Lower lobe of right lung (tissue), 2 donors: ENCODE data around the gene DCHS2. TPM values are rescaled to one million over a fixed set of nuclear protein-coding genes. Genes with fewer than 3 reads are reported as not detected.

Experiments
- ATAC-seq, 2 donors: fragments of 200-7000 bp; cut with Tn5 transposase; one replicate each; pipeline ENCODE4 v1.9.1; 2020 to 2022; ENCODE audit warnings: mild to moderate bottlenecking in 2 of 2, moderate library complexity in 2 of 2
- DNase-seq: peaks from one replicate; pipeline ENCODE4 v3.0.0-alpha.2; 2020
- H3K27ac ChIP-seq: fragments of 200-600 bp; one replicate; pipeline ENCODE4 v1.8.0; 2022
- H3K27me3 ChIP-seq: fragments of 200-600 bp; one replicate; pipeline ENCODE4 v1.8.0; 2022; ENCODE audit warnings: low read depth
- H3K36me3 ChIP-seq: fragments of 200-600 bp; one replicate; pipeline ENCODE4 v1.8.0; 2022; ENCODE audit warnings: mild to moderate bottlenecking
- H3K4me1 ChIP-seq: fragments of 200-600 bp; one replicate; pipeline ENCODE4 v1.8.0; 2022
- H3K4me3 ChIP-seq: fragments of 200-600 bp; one replicate; pipeline ENCODE4 v1.8.0; 2022; ENCODE audit warnings: mild to moderate bottlenecking
- H3K9me3 ChIP-seq: fragments of 200-600 bp; one replicate; pipeline ENCODE4 v1.8.0; 2022
- intact Hi-C: fragments of 100-400 bp; cut with DNase I; formaldehyde crosslinking; loops from one replicate; pipeline ENCODE4 v1.11.0; 2022
- total RNA-seq: library from RNA; stranded (reverse); fragmentation: NEBNext Ultra II Directional; extraction: Animal tissue kit (Norgen Biotek cat#: 25700); gene quantifications from one replicate; pipeline ENCODE4 v1.2.1, GENCODE V29; 2021
- TF ChIP-seq, protein P1 (sequence below): fragments of 200-600 bp; IDR thresholded peaks from one replicate; pipeline ENCODE4 v1.8.0; 2022; ENCODE audit warnings: antibody characterized with exemption, mild to moderate bottlenecking
- donor health status: DM: no; HTN: yes; CAD: no; lungs with severe emphysema.

The DCHS2 gene
- total RNA-seq, 1 donor from 2014 or later, result 0.53 TPM

DNA sequence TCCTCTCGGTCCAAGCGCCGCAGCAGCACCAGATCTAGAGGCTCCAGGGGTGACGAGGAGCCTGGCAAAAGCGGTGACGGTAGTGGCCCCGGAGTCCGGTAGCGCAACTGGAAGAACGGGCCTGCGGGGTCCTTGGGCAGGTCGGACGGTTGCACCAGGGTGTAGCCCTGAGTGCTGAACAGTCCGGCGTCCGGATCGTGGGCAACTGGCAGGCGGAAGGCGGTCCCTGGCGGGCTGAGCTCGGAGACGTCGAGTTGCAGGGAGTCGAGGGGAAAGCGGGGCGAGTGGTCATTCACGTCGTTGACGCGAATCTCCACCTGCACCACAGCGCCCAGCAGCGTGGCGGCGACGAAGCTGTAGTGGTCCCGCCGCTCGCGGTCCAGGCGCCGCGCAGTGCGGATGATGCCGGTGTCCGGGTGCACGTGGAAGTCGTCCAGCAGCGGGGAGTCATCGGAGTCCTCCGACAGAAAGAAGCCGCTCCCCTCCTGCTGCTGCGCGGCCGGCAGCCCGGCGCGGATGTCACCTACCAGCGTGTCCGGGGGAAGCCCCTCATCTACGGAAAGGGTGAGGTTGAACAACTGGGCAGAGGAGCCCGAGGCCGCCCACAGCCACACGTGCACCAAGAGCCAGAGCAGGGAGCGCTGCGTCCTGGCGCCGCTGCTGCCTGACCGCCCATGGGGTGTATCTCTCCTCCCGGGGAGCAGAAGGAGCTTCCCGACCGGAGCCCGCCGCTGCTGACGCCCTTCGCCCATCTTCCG lies 837 bp downstream of the DCHS2 start:
- H3K4me3 ChIP-seq, result peak overlapping the region; percentile 39
- no peaks in the 10 kb centered on the region for H3K36me3 ChIP-seq
- TF ChIP-seq, protein P1, sequence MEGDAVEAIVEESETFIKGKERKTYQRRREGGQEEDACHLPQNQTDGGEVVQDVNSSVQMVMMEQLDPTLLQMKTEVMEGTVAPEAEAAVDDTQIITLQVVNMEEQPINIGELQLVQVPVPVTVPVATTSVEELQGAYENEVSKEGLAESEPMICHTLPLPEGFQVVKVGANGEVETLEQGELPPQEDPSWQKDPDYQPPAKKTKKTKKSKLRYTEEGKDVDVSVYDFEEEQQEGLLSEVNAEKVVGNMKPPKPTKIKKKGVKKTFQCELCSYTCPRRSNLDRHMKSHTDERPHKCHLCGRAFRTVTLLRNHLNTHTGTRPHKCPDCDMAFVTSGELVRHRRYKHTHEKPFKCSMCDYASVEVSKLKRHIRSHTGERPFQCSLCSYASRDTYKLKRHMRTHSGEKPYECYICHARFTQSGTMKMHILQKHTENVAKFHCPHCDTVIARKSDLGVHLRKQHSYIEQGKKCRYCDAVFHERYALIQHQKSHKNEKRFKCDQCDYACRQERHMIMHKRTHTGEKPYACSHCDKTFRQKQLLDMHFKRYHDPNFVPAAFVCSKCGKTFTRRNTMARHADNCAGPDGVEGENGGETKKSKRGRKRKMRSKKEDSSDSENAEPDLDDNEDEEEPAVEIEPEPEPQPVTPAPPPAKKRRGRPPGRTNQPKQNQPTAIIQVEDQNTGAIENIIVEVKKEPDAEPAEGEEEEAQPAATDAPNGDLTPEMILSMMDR, result no peak
- H3K27me3 ChIP-seq, result peaks cover 64% of the 10 kb centered on the region
- ATAC-seq, result peak; percentile 33 to 34
- H3K27ac ChIP-seq, result no peak overlapping the region
- H3K4me1 ChIP-seq, result peaks cover 24% of the 10 kb centered on the region
- no peak for DNase-seq
- intact Hi-C loops, result no loop called here
- no peaks in the 10 kb centered on the region for H3K9me3 ChIP-seq

DNA sequence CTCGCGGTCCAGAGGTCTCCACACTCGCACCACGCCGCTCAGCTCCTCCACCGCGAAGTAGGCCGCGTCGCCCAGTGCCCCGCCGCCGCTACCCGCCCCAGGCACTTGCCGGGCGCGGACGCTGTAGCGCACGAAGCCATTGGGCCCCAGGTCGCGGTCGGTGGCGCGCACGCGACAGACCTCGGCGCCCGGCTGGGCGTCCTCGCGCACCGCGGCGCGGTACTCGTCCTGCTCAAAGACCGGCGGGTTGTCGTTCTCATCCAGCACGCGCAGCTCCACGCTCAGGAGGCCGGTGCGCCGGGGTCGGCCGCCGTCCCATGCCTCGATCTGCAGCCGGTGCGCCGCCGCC lies 1.4 kb downstream of the DCHS2 start:
- Histone ChIP-seq H3K36me3 (no peaks in the 10 kb centered on the region), H3K4me3 (no peak overlapping the region), H3K9me3 (no peaks in the 10 kb centered on the region), H3K4me1 (peaks cover 24% of the 10 kb centered on the region), H3K27me3 (peaks cover 64% of the 10 kb centered on the region), H3K27ac (no peak overlapping the region)
- DNase-seq, result no peak
- intact Hi-C loops, result no loop called here
- TF ChIP-seq, protein P1, result no peak
- peak in 1 of 2 donors; percentile 13 for ATAC-seq

DNA sequence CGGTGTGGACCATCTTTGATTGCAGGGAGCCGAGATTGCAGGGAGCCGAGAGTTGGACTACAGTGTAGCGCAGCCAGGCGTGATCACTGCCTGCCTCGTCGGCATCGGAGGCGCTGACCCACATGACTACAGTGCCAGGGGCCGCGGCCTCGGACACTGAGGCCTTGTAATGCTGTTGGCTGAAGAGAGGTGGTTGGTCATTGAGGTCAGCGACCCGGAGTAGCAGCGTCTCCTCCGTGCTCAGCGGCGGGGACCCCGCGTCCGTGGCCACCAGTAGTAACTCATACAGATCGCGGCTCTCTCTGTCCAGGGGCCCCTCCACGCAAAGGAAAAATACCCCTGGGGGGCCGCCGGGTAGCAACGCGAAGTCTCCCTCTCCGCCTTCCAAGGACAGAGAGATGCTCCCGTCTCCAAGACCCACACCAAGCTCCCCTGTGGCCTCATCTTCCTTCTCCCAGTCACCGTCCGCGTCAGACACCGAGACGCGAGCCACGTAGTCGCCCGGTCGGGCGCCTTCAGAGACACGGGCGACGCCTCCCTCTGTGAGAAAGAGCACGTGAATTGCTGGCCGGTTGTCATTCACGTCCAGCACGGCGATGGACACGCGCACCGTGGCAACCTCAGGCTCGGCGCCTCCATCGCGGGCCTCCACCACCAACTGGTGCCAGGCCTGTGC lies 1.9 kb downstream of the DCHS2 start:
- no peak for ATAC-seq
- TF ChIP-seq, protein P1, result no peak
- intact Hi-C loops, result no loop called here
- H3K4me1 ChIP-seq, result peaks cover 24% of the 10 kb centered on the region
- H3K4me3 ChIP-seq, result no peak overlapping the region
- DNase-seq, result no peak
- no peaks in the 10 kb centered on the region for H3K9me3 ChIP-seq
- no peak overlapping the region for H3K27ac ChIP-seq
- no peaks in the 10 kb centered on the region for H3K36me3 ChIP-seq
- peaks cover 64% of the 10 kb centered on the region for H3K27me3 ChIP-seq

DNA sequence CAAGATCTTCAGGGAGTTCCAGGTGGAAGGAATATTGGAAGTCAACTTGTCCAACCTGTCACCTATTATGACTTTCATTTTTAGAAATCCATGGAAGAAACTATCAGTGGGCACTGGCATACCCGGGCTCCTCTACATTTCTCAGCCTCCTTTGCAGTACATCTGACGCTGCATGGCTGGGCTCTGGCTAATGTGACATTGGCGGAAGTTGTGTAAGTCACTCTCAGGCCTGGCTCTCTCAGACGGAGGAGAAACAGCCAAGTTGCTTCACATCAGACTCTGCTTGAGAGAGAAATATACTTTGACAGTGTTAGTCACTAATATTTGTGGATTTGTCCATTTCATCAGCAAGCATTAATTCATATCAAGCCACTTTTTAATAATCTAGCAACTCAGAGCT lies 4.5 kb downstream of the DCHS2 start:
- Histone ChIP-seq H3K27me3 (peaks cover 43% of the 10 kb centered on the region), H3K4me3 (no peak overlapping the region), H3K9me3 (no peaks in the 10 kb centered on the region), H3K27ac (no peak overlapping the region), H3K36me3 (no peaks in the 10 kb centered on the region), H3K4me1 (peaks cover 22% of the 10 kb centered on the region)
- no peak for DNase-seq
- ATAC-seq, result no peak
- intact Hi-C loops, result no loop called here
- TF ChIP-seq, protein P1, result no peak

DNA sequence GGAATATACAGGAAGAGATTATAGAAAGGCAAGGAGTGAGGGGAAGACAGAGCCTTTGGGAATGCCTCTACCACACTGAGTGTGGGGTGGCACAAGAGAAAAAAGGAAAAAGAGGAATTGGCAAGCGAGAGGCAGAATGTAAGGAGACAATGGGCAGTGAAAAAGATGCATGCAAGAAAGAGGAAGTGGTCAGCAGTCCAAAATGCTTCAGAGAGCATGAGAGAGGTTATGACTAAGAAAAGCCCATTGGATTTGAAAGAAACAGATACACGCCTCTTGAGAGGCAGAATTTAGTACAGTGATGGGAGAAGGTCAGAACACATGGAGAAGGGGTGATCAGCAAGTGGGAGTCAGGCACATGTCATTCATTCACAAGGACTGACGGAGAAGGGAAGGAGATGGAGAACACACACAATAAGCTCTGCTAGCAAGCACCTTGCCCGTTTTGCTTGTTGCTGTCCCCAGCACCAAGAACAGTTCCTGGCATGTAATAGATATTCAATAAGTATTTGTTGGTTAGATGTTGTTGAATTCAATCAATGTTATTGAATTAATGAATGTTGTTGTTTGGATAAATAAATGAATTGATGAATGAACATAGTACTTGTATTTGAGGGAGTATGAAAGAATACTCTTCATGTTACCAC lies 6.3 kb downstream of the DCHS2 start:
- intact Hi-C loops, result no loop called here
- H3K9me3 ChIP-seq, result no peaks in the 10 kb centered on the region
- no peak overlapping the region for H3K4me3 ChIP-seq
- H3K4me1 ChIP-seq, result peaks cover 3% of the 10 kb centered on the region
- no peak for DNase-seq
- TF ChIP-seq, protein P1, result no peak
- ATAC-seq, result no peak
- H3K36me3 ChIP-seq, result no peaks in the 10 kb centered on the region
- no peak overlapping the region for H3K27ac ChIP-seq
- peaks cover 24% of the 10 kb centered on the region for H3K27me3 ChIP-seq
